ENCODE results near the gene JUN. TPM values are rescaled to one million over a fixed set of nuclear protein-coding genes. Genes with fewer than 3 reads are reported as not detected.
"Not testable (repeated sequence)": the region's sequence is repeated elsewhere in the genome, so short reads cannot be mapped to it uniquely, and the experiment has no call there.

The JUN gene
- polyA plus RNA-seq, 1 donor from 2014 or later, result 124 TPM

DNA sequence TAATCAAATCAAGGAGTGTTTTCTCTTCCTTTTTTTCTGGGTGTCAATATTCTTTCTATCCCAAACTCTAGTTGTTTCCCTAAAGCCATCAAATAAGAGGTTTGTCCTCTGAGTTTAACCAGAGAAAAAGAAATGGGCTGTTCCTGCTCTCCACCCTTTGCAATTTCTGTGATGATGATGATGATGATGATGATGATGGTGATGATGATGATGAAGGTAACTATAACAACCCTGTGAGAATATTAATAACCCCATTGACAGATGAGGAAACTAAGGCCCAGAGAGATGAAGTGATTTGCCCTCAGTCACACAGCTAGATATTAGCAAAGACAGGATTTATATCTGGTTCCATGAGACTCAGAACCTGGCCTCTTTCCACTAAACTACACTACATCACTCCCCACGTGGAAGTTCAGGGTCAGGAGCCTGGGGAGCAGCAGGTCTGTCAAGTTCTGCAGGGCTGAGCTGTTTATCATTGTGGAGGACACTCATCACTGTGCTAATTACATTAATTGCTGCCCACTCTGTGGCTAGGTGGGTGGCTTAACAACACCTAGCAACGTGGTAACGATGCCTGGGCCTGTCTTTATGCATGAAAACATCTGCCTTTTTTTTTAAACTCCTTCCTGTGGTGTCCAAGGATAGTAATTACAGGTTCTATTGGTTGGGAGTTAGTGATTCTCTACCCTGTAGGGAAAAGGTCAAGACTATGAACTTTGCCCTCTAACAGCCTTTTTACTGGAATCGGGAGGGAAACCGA, 19.0 kb upstream of the JUN start:
- TF ChIP-seq MXI1 (conservative IDR thresholded peaks at IDR 0.05; ENCODE audit: poor library complexity, severe bottlenecking), result no peak
- no peak for TF ChIP-seq EZH2 (IDR thresholded peaks at IDR 0.05; ENCODE audit: borderline replicate concordance, insufficient read depth, low read length, poor library complexity, severe bottlenecking)
- TF ChIP-seq POLR2AphosphoS5 (IDR thresholded peaks at IDR 0.05), result no peak
- TF ChIP-seq, protein P1, sequence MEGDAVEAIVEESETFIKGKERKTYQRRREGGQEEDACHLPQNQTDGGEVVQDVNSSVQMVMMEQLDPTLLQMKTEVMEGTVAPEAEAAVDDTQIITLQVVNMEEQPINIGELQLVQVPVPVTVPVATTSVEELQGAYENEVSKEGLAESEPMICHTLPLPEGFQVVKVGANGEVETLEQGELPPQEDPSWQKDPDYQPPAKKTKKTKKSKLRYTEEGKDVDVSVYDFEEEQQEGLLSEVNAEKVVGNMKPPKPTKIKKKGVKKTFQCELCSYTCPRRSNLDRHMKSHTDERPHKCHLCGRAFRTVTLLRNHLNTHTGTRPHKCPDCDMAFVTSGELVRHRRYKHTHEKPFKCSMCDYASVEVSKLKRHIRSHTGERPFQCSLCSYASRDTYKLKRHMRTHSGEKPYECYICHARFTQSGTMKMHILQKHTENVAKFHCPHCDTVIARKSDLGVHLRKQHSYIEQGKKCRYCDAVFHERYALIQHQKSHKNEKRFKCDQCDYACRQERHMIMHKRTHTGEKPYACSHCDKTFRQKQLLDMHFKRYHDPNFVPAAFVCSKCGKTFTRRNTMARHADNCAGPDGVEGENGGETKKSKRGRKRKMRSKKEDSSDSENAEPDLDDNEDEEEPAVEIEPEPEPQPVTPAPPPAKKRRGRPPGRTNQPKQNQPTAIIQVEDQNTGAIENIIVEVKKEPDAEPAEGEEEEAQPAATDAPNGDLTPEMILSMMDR (IDR thresholded peaks at IDR 0.05; ENCODE audit: poor library complexity, severe bottlenecking), result no peak
- TF ChIP-seq RAD21 (conservative IDR thresholded peaks at IDR 0.05), result no peak
- TF ChIP-seq SMC3 (conservative IDR thresholded peaks at IDR 0.05; ENCODE audit: poor library complexity), result no peak
- TF ChIP-seq TAF1 (IDR thresholded peaks at IDR 0.05; ENCODE audit: low read depth), result no peak
- no peak for TF ChIP-seq REST (IDR thresholded peaks at IDR 0.05; ENCODE audit: borderline replicate concordance)
- no peak for TF ChIP-seq EP300 (conservative IDR thresholded peaks at IDR 0.05; ENCODE audit: poor library complexity, severe bottlenecking)
- H3K27ac ChIP-seq (ENCODE audit: low read length), result no peak overlapping the region
- no peaks in the 10 kb centered on the region for H4K20me1 ChIP-seq (ENCODE audit: insufficient read depth)
- no peaks in the 10 kb centered on the region for H3K9me2 ChIP-seq (ENCODE audit: insufficient read depth, low read length)
- H3K4me3 ChIP-seq (ENCODE audit: low read length), result no peak overlapping the region
- no peaks in the 10 kb centered on the region for H3K36me3 ChIP-seq (ENCODE audit: insufficient read depth, low read length)
- no peak overlapping the region for H2AFZ ChIP-seq (ENCODE audit: low read depth, low read length)
- no peaks in the 10 kb centered on the region for H3K9me3 ChIP-seq (ENCODE audit: low read length)
- H3F3A ChIP-seq (ENCODE audit: insufficient read depth, low read length, poor library complexity, severe bottlenecking), result no peaks in the 10 kb centered on the region
- no peaks in the 10 kb centered on the region for H3K27me3 ChIP-seq (ENCODE audit: insufficient read depth, low read depth, low read length)
- H3K79me2 ChIP-seq (replicated peaks; ENCODE audit: insufficient read depth, low read length), result no peaks in the 10 kb centered on the region
- H3K9ac ChIP-seq (ENCODE audit: low read length), result no peak overlapping the region
- H3K4me2 ChIP-seq (ENCODE audit: low read length), result no peak overlapping the region

GRCh38 chr1:58801286-58801685, 17.4 kb upstream of the JUN start:
- not testable (repeated sequence) for H3K4me3 ChIP-seq (ENCODE audit: low read length); H3K9me2 ChIP-seq (ENCODE audit: insufficient read depth, low read length); H3K9me3 ChIP-seq (ENCODE audit: low read length); H3F3A ChIP-seq (ENCODE audit: insufficient read depth, low read length, poor library complexity, severe bottlenecking); H3K27ac ChIP-seq (ENCODE audit: low read length); H3K79me2 ChIP-seq (replicated peaks; ENCODE audit: insufficient read depth, low read length); H3K36me3 ChIP-seq (ENCODE audit: insufficient read depth, low read length); H3K4me2 ChIP-seq (ENCODE audit: low read length); H3K9ac ChIP-seq (ENCODE audit: low read length); H3K27me3 ChIP-seq (ENCODE audit: insufficient read depth, low read depth, low read length); H2AFZ ChIP-seq (ENCODE audit: low read depth, low read length); H4K20me1 ChIP-seq (ENCODE audit: insufficient read depth)

Data from neural cell (in vitro differentiated cells).